CD8-positive, alpha-beta memory T cell (primary cell): Measurements from ENCODE around the gene CDPF1. TPM values are rescaled to one million over a fixed set of nuclear protein-coding genes. Genes with fewer than 3 reads are reported as not detected.
A peak's percentile ranks its signal among the peaks of the same experiment; 100 is the strongest.

Experiments
- CTCF ChIA-PET: fragments of 350-600 bp; sonication (Branson Sonifier 250); formaldehyde crosslinking; loops from one replicate; lab custom pipeline; 2021; ENCODE audit warnings: antibody characterized with exemption; lab: Charles Lee
- POLR2A ChIA-PET: fragments of 350-600 bp; sonication (Branson Sonifier 250); formaldehyde crosslinking; loops from one replicate; lab custom pipeline; 2021; ENCODE audit warnings: antibody characterized with exemption; lab: Charles Lee
- DNase-seq, 5 donors: peaks; one replicate each; pipeline versions ENCODE4 v3.0.0 to v3.0.0-alpha.2; 2020 to 2022; ENCODE audit warnings: mixed read lengths in 1 of 5
- H3K27ac ChIP-seq: one replicate; pipeline ENCODE4 v1.7.0; 2013; ENCODE audit warnings: low read depth, mild to moderate bottlenecking, low read length, moderate library complexity
- H3K27me3 ChIP-seq: 2 replicates; pipeline ENCODE4 v1.7.0; 2013; ENCODE audit warnings: low read length, mild to moderate bottlenecking; ENCODE audit not compliant: insufficient read depth, poor library complexity, severe bottlenecking
- H3K36me3 ChIP-seq: 2 replicates; pipeline ENCODE4 v1.7.0; 2013; ENCODE audit warnings: mild to moderate bottlenecking, low read length, moderate library complexity; ENCODE audit not compliant: insufficient read depth
- H3K4me1 ChIP-seq: 2 replicates; pipeline ENCODE4 v1.7.0; 2013; ENCODE audit warnings: mild to moderate bottlenecking, low read length, moderate library complexity; ENCODE audit not compliant: insufficient read depth
- H3K4me3 ChIP-seq: 2 replicates; pipeline ENCODE4 v1.7.0; 2013; ENCODE audit warnings: mild to moderate bottlenecking, low read length
- H3K9me3 ChIP-seq: 2 replicates; pipeline ENCODE4 v1.7.0; 2013; ENCODE audit warnings: mild to moderate bottlenecking, low read length
- H3K27ac Mint-ChIP-seq, 8 donors: one replicate each; pipeline ENCODE4 v1.8.0; 2020 to 2021; ENCODE audit warnings: mixed read lengths in 8 of 8, mild to moderate bottlenecking in 6 of 8, inconsistent platforms in 3 of 8, moderate library complexity in 3 of 8
- H3K27me3 Mint-ChIP-seq, 2 donors: one replicate each; pipeline ENCODE4 v1.8.0; 2020 to 2021; ENCODE audit warnings: mixed read lengths in 2 of 2, mild to moderate bottlenecking in 1 of 2, moderate library complexity in 1 of 2
- H3K36me3 Mint-ChIP-seq, 3 donors: one replicate each; pipeline ENCODE4 v1.8.0; 2020 to 2021; ENCODE audit warnings: mixed read lengths in 3 of 3, inconsistent platforms in 1 of 3, mild to moderate bottlenecking in 1 of 3
- H3K4me1 Mint-ChIP-seq, 3 donors: one replicate each; pipeline ENCODE4 v1.8.0; 2020 to 2021; ENCODE audit warnings: mixed read lengths in 3 of 3, inconsistent platforms in 1 of 3, mild to moderate bottlenecking in 1 of 3
- H3K4me3 Mint-ChIP-seq, 7 donors: one replicate each; pipeline ENCODE4 v1.8.0; 2020 to 2021; ENCODE audit warnings: mixed read lengths in 7 of 7, mild to moderate bottlenecking in 6 of 7, moderate library complexity in 4 of 7, inconsistent platforms in 2 of 7
- H3K9me3 Mint-ChIP-seq, 5 donors: one replicate each; pipeline ENCODE4 v1.8.0; 2020 to 2022; ENCODE audit warnings: mixed read lengths in 5 of 5, mild to moderate bottlenecking in 3 of 5, moderate library complexity in 2 of 5, inconsistent platforms in 1 of 5
- polyA plus RNA-seq: library from polyadenylated mRNA; unstranded; fragments of 300-500 nt; fragmentation: Illumina TruSeq; gene quantifications from one replicate; pipeline ENCODE4 v1.2.3, GENCODE V29; 2021
- total RNA-seq, 2 experiments: library from RNA; stranded (reverse); gene quantifications; one replicate each; pipeline ENCODE4 v1.2.3, GENCODE V29; 2021

Gene CDPF1
- total and polyA plus RNA-seq, 3 experiments from 2014 or later = 8.6 to 18.8 (median 10.0) TPM

DNA sequence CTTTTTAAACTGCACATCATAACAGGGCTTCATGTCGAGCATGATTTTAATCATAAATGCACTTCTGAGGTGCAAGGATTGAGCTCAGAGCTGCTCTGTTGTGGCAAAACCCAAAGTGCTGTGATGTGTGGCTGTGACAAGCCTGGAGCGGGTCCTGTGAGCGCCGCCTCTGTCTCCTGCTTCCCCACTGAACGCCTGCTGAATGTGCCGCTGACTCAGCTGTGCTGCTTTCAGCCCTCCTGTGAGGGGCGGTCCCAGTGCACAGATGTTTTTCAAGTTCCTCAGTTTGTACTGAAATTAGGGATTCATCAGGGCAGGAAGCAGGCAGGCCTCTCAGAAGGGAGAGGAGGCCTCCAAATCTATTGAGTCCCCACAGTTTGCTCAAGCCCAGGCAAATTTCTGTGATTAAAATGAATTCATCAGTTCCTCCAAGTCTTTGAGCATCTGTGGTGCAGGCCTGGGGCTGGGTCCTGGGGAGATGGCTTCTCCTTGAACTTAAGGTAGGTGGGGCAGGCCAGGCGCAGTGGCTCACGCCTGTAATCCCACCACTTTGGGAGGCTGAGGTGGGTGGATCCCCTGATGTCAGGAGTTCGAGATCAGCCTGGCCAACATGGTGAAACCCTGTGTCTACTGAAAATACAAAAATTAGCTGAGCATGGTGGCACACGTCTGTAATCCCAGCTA is 43.6 kb upstream of the CDPF1 start:
- Mint-ChIP-seq H3K36me3 (peaks cover 2 to 12% (median 7%) of the 10 kb centered on the region in 3 donors), H3K27ac (peak overlapping the region in 6 of 8 donors; percentile 7 to 87 (median 58)), H3K4me3 (peak overlapping the region in 2 of 7 donors; percentile 48 to 83), H3K4me1 (peaks cover 30 to 45% (median 31%) of the 10 kb centered on the region in 3 donors), H3K9me3 (peaks cover 0 to 3% (median 2%) of the 10 kb centered on the region in 5 donors), H3K27me3 (peaks cover 0 to 2% of the 10 kb centered on the region in 2 donors)
- Histone ChIP-seq H3K4me3 (no peak overlapping the region), H3K27me3 (no peaks in the 10 kb centered on the region), H3K27ac (no peak overlapping the region), H3K4me1 (peaks cover 25% of the 10 kb centered on the region), H3K9me3 (no peaks in the 10 kb centered on the region), H3K36me3 (no peaks in the 10 kb centered on the region)
- ChIA-PET POLR2A (no interaction called here), CTCF (no interaction called here)
- no peak for DNase-seq

DNA sequence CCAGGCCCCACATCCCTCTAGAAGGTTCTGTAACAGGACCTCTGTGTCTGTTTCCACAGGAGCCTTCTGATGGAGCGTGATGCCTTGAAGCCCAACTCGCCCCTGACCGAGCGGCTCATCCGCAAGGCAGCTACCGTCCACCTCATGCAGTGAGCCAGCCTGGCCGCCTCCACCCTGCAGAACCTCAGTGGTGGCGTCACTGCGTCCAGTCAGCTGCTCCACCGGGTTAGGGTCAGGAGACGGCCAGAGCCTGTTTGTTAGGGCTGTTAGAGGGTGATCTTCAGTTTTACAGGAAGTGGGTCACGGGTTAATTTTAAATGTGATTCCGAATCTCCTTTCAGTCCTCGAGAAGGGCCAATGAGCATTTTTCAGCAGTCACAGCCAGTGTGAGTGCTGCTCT is 42.6 kb upstream of the CDPF1 start:
- H3K36me3 ChIP-seq = no peaks in the 10 kb centered on the region
- H3K4me3 ChIP-seq = no peak overlapping the region
- peaks cover 38 to 55% (median 40%) of the 10 kb centered on the region in 3 donors for H3K4me1 Mint-ChIP-seq
- CTCF ChIA-PET = no interaction called here
- peak overlapping the region in 1 of 7 donors; percentile 81 for H3K4me3 Mint-ChIP-seq
- POLR2A ChIA-PET = no interaction called here
- peaks cover 35% of the 10 kb centered on the region for H3K4me1 ChIP-seq
- no peaks in the 10 kb centered on the region for H3K9me3 ChIP-seq
- H3K27ac ChIP-seq = no peak overlapping the region
- peaks cover 0 to 3% (median 2%) of the 10 kb centered on the region in 5 donors for H3K9me3 Mint-ChIP-seq
- peaks cover 2 to 12% (median 7%) of the 10 kb centered on the region in 3 donors for H3K36me3 Mint-ChIP-seq
- DNase-seq = no peak
- peaks cover 0 to 2% of the 10 kb centered on the region in 2 donors for H3K27me3 Mint-ChIP-seq
- peak overlapping the region in 1 of 8 donors; percentile 54 for H3K27ac Mint-ChIP-seq
- H3K27me3 ChIP-seq = no peaks in the 10 kb centered on the region

GRCh38 chr22:46292173-46292572 is 42.1 kb upstream of the CDPF1 start:
- H3K36me3 ChIP-seq = no peaks in the 10 kb centered on the region
- ChIA-PET POLR2A (no interaction called here), CTCF (no interaction called here)
- no peaks in the 10 kb centered on the region for H3K27me3 Mint-ChIP-seq
- no peaks in the 10 kb centered on the region for H3K9me3 ChIP-seq
- no peaks in the 10 kb centered on the region for H3K27me3 ChIP-seq
- peak overlapping the region in 4 of 8 donors; percentile 14 to 92 (median 50) for H3K27ac Mint-ChIP-seq
- peak overlapping the region in 1 of 7 donors; percentile 81 for H3K4me3 Mint-ChIP-seq
- H3K9me3 Mint-ChIP-seq = peaks cover 0 to 3% (median 2%) of the 10 kb centered on the region in 5 donors
- peaks cover 2 to 14% (median 7%) of the 10 kb centered on the region in 3 donors for H3K36me3 Mint-ChIP-seq
- H3K4me1 Mint-ChIP-seq = peaks cover 38 to 55% (median 40%) of the 10 kb centered on the region in 3 donors
- DNase-seq = no peak
- peaks cover 36% of the 10 kb centered on the region for H3K4me1 ChIP-seq
- H3K27ac ChIP-seq = no peak overlapping the region
- no peak overlapping the region for H3K4me3 ChIP-seq

- Histone ChIP-seq H3K27ac (no peak overlapping the region), H3K36me3 (no peaks in the 10 kb centered on the region), H3K4me3 (no peak overlapping the region), H3K9me3 (no peaks in the 10 kb centered on the region), H3K4me1 (peaks cover 30% of the 10 kb centered on the region), H3K27me3 (no peaks in the 10 kb centered on the region)
- peak overlapping the region in 3 of 7 donors; percentile 48 to 86 (median 73) for H3K4me3 Mint-ChIP-seq
- ChIA-PET POLR2A (no interaction called here), CTCF (no interaction called here)
- no peaks in the 10 kb centered on the region for H3K27me3 Mint-ChIP-seq
- peak overlapping the region in 4 of 8 donors; percentile 84 to 98 (median 92) for H3K27ac Mint-ChIP-seq
- H3K4me1 Mint-ChIP-seq = peaks cover 32 to 51% (median 35%) of the 10 kb centered on the region in 3 donors
- H3K9me3 Mint-ChIP-seq = peaks cover 0 to 3% (median 2%) of the 10 kb centered on the region in 5 donors
- H3K36me3 Mint-ChIP-seq = peaks cover 2 to 13% (median 7%) of the 10 kb centered on the region in 3 donors
- no peak for DNase-seq
These were observed 41.0 kb upstream of the CDPF1 start for GRCh38 chr22:46290843-46291785.

DNA sequence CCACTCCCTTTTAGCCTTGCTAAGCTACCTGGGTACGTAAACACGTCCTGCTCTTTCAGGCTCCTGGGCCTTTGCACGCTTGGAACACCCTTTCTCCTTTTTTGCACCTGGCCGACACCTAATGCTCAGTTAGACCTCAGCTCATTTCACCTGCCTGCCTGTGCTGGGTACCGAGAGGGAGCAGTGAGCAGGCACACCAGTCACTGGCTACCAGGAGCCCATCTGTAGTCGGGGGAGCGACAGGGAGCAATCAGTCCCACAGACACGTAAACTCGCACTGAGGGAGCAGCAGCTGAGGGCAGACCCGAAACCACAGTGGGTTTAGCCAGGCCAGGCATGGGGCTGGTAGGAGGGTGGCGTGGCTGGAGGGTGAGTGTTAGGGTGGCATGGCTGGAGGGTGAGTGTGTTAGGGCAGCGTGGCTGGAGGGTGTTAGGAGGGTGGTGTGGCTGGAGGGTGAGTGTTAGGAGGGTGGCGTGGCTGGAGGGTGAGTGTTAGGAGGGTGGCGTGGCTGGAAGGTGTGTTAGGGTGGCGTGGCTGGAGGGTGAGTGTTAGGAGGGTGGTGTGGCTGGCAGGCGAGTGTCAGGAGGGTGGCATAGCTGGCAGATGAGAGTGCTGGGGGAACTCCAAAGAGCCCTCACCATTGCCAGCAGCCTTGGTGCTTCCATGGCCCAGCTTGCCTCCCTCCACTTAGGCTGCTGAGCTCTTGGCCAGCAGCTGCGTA is 40.2 kb upstream of the CDPF1 start:
- Mint-ChIP-seq H3K4me3 (peak overlapping the region in 5 of 7 donors; percentile 46 to 86 (median 73)), H3K27ac (peak overlapping the region; percentile 23 to 98 (median 86)), H3K4me1 (peaks cover 27 to 42% (median 30%) of the 10 kb centered on the region in 3 donors), H3K27me3 (no peaks in the 10 kb centered on the region), H3K9me3 (peaks cover 0 to 3% (median 2%) of the 10 kb centered on the region in 5 donors), H3K36me3 (peaks cover 2 to 19% (median 9%) of the 10 kb centered on the region in 3 donors)
- Histone ChIP-seq H3K36me3 (no peaks in the 10 kb centered on the region), H3K27me3 (no peaks in the 10 kb centered on the region), H3K4me3 (no peak overlapping the region), H3K27ac (peak overlapping the region; percentile 31), H3K9me3 (no peaks in the 10 kb centered on the region), H3K4me1 (peaks cover 22% of the 10 kb centered on the region)
- ChIA-PET CTCF (no interaction called here), POLR2A (no interaction called here)
- DNase-seq = no peak

DNA sequence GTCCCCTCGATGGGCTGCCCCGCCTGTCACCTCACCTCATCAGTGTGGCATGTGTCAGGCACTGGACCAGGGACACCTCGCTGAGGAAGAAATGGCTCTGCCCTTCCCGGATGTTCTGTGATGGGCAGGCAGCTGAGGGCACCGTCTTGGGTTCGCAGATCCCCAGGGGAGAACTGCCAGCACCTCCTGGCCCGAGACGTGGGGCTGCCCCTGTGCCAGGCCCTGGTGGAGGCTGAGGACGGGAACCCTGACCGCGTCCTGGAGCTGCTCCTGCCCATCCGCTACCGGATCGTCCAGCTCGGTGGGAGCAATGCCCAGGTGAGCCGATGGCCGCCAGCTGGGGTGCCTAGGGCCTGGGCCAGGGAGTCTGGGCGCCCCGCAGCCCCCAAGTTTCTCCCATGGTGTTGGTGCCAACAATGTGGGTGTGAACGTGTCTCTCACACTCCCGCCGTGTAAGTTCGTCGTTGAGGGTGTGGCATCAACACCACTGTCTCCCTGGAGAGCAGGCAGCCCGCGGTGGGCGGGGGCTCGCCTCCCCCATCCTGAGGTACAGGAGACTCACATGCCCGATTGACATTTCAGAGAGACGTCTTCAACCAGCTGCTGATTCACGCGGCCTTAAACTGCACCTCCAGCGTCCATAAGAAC is 39.3 kb upstream of the CDPF1 start:
- H3K36me3 Mint-ChIP-seq = peaks cover 4 to 26% (median 10%) of the 10 kb centered on the region in 3 donors
- Histone ChIP-seq H3K4me1 (peaks cover 22% of the 10 kb centered on the region), H3K9me3 (no peaks in the 10 kb centered on the region)

GRCh38 chr22:46288846-46289243 is 38.8 kb upstream of the CDPF1 start:
- DNase-seq = no peak
- Histone ChIP-seq H3K4me3 (no peak overlapping the region), H3K27ac (peak overlapping the region; percentile 54), H3K36me3 (no peaks in the 10 kb centered on the region), H3K27me3 (no peaks in the 10 kb centered on the region), H3K9me3 (no peaks in the 10 kb centered on the region), H3K4me1 (peaks cover 22% of the 10 kb centered on the region)
- peaks cover 22 to 38% (median 27%) of the 10 kb centered on the region in 3 donors for H3K4me1 Mint-ChIP-seq
- peak overlapping the region in 2 of 7 donors; percentile 74 for H3K4me3 Mint-ChIP-seq
- H3K36me3 Mint-ChIP-seq = peaks cover 6 to 31% (median 15%) of the 10 kb centered on the region in 3 donors
- no peaks in the 10 kb centered on the region for H3K27me3 Mint-ChIP-seq
- peak overlapping the region in 6 of 8 donors; percentile 79 to 98 (median 94) for H3K27ac Mint-ChIP-seq
- ChIA-PET POLR2A (interaction anchor here (1.2 kb wide), 1 partner anchor 252 kb away, joined by 3 read pairs; no protein-coding TSS in a partner anchor), CTCF (no interaction called here)
- peaks cover 0 to 3% (median 2%) of the 10 kb centered on the region in 5 donors for H3K9me3 Mint-ChIP-seq

More for the DNA sequence above, 39.3 kb upstream of the CDPF1 start:
- ChIA-PET POLR2A (interaction anchor here (1.2 kb wide), 1 partner anchor 253 kb away, joined by 3 read pairs; no protein-coding TSS in a partner anchor), CTCF (no interaction called here)
- H3K4me3 ChIP-seq = no peak overlapping the region
- no peaks in the 10 kb centered on the region for H3K27me3 Mint-ChIP-seq
- H3K27ac Mint-ChIP-seq = peak overlapping the region in 7 of 8 donors; percentile 50 to 98 (median 86)
- H3K36me3 ChIP-seq = no peaks in the 10 kb centered on the region
- H3K27me3 ChIP-seq = no peaks in the 10 kb centered on the region
- H3K4me3 Mint-ChIP-seq = peak overlapping the region in 3 of 7 donors; percentile 48 to 73 (median 72)
- peak overlapping the region; percentile 54 for H3K27ac ChIP-seq
- peaks cover 0 to 3% (median 2%) of the 10 kb centered on the region in 5 donors for H3K9me3 Mint-ChIP-seq
- peak in 1 of 5 donors; percentile 52 for DNase-seq
- H3K4me1 Mint-ChIP-seq = peaks cover 22 to 38% (median 27%) of the 10 kb centered on the region in 3 donors
